ENCODE results near the gene NENF.
A peak's percentile ranks its signal among the peaks of the same experiment; 100 is the strongest.

Gene NENF

GRCh38 chr1:212432272-212432660 lies 454 bp upstream of the NENF start:
- DNase-seq: no peak

- no peak for DNase-seq
Observed at GRCh38 chr1:212433577-212434462, 1.1 kb downstream of the NENF start.

GRCh38 chr1:212434992-212435391 lies 2.3 kb downstream of the NENF start:
- DNase-seq: no peak

GRCh38 chr1:212437179-212437798 lies 4.6 kb downstream of the NENF start:
- no peak for DNase-seq

GRCh38 chr1:212438831-212439237 lies 6.1 kb downstream of the NENF start:
- no peak for DNase-seq

- DNase-seq: no peak
Observed at GRCh38 chr1:212440419-212440818, 7.7 kb downstream of the NENF start.

GRCh38 chr1:212442408-212442807 lies 9.7 kb downstream of the NENF start:
- DNase-seq: no peak

- no peak for DNase-seq
Observed at GRCh38 chr1:212446333-212446732, 13.6 kb downstream of the NENF start.

- DNase-seq: no peak
Observed at GRCh38 chr1:212447478-212447877, 14.8 kb downstream of the NENF start.

GRCh38 chr1:212450331-212450881 lies 17.7 kb downstream of the NENF start:
- DNase-seq: no peak

GRCh38 chr1:212451416-212452322 lies 18.9 kb downstream of the NENF start:
- no peak for DNase-seq

- DNase-seq: no peak
Observed at GRCh38 chr1:212452323-212453155, 19.8 kb downstream of the NENF start.

GRCh38 chr1:212453156-212453857 lies 20.6 kb downstream of the NENF start:
- no peak for DNase-seq

GRCh38 chr1:212454741-212455140 lies 22.0 kb downstream of the NENF start:
- no peak for DNase-seq

- DNase-seq: no peak
Observed at GRCh38 chr1:212455401-212455800, 22.7 kb downstream of the NENF start.

GRCh38 chr1:212455803-212456528 lies 23.2 kb downstream of the NENF start:
- DNase-seq: peak; percentile 80

- peak; percentile 63 for DNase-seq
Observed at GRCh38 chr1:212457740-212458338, 25.1 kb downstream of the NENF start.

GRCh38 chr1:212458817-212459216 lies 26.1 kb downstream of the NENF start:
- no peak for DNase-seq

- DNase-seq: no peak
Observed at GRCh38 chr1:212459656-212460055, 26.9 kb downstream of the NENF start.

- no peak for DNase-seq
Observed at GRCh38 chr1:212460376-212460775, 27.7 kb downstream of the NENF start.
